ENCODE data around the gene GSC.
A peak's percentile ranks its signal among the peaks of the same experiment; 100 is the strongest.

The GSC gene

DNA sequence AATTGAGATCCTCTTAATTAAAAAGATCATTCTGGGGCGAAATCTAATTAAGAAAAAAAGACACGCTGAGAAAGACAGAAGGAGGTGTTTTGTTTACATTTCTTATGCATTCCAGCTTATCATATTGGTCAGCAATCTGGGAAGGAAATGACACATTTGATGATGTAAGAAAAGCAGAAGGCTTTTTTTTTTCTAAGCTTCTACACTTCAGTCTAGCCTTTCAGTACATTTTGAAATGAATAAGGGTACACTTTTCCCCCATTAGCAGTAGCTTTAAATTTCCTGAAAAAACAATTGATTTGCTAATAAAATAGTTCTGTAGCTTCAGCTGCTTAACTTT is 5.9 kb upstream of the GSC start:
- H3K27me3 Mint-ChIP-seq = peaks cover 25% of the 10 kb centered on the region
- H3K27ac Mint-ChIP-seq = no peak overlapping the region
- no peaks in the 10 kb centered on the region for H3K36me3 Mint-ChIP-seq
- no peak for DNase-seq (ENCODE audit: low spot score in 2 of 2)
- H3K4me1 Mint-ChIP-seq = no peaks in the 10 kb centered on the region
- peaks cover 3% of the 10 kb centered on the region for H3K9me3 Mint-ChIP-seq
- ATAC-seq (ENCODE audit: low read depth) = no peak
- H3K4me3 Mint-ChIP-seq = no peak overlapping the region

DNA sequence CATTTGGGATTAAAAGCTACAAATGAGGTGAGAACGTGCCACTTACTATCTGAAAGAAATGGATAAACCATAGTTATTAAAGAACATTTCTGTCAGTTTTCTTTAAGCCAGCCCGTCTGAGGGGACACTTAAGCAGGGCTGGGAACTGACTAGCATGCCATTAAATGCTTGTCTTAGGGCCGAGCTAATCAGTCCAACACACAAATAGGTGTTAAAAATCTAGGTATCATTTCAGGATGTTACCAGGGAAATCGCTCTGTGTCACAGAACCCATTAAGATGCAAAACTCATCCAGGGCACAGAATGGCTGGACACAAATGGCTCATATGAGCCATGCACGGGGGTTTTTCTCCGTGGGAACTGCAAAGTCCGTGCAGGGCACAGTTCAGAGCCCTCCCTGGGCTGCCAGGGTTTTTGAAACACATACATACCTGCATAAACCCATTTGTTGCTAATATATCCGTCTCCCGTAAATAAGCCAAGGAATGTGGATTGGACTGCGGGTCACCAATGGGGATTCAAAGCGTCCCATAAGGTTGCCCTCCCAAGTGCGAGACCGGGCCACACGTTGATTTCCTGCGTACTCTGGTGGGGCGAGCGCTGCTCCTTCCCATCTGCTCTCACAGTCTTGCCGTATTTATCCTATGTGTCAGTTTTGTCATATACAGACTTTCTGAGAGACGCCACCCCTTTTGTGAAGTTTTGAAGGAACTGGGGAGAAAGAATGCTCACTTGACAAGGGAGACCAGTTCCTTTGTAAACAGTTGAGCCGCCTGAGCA is 5.4 kb upstream of the GSC start:
- H3K27ac Mint-ChIP-seq = no peak overlapping the region

DNA sequence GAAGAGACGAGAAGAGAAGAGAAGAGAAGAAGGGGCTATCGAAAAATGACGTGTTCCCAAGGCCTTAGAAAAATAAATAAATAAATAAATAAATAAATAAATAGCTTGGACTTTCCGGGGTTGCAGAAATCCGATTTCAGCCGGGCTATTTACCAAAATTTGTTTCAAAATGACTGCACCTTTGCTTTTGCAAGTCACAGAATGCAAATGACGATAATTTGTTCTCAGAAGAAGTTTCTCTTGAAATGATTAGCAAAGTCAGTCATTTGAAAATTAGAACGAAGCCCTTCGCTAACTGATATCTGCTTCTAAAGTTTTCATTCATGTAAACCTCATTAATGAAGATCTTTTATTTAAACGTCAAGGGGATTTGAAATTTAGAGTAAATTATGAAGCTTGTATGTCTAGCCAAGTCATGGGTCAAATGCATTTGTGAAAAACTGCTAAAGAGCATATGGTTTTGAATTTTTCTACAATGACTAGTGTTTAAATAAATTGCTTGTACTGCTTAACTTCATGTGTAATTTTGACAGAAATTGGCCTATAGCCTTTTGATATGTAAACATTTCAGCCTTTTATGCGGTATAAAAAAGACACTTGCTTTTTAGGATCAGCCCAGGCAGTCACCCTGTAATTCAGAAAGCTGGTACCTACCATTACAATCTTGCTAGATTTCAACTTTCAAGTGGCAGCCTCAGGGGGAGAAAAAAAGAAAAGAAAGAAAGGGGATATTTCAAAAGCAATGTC is 4.6 kb upstream of the GSC start:
- peaks cover 25% of the 10 kb centered on the region for H3K27me3 Mint-ChIP-seq
- H3K36me3 Mint-ChIP-seq = no peaks in the 10 kb centered on the region
- ATAC-seq (ENCODE audit: low read depth) (no peak), DNase-seq (ENCODE audit: low spot score in 2 of 2) (no peak)
- H3K9me3 Mint-ChIP-seq = peaks cover 3% of the 10 kb centered on the region
- no peak overlapping the region for H3K4me3 Mint-ChIP-seq
- no peak overlapping the region for H3K27ac Mint-ChIP-seq
- no peaks in the 10 kb centered on the region for H3K4me1 Mint-ChIP-seq

More for the DNA sequence above, 5.4 kb upstream of the GSC start:
- Mint-ChIP-seq H3K9me3 (peaks cover 3% of the 10 kb centered on the region), H3K27me3 (peaks cover 25% of the 10 kb centered on the region), H3K4me3 (no peak overlapping the region), H3K36me3 (no peaks in the 10 kb centered on the region), H3K4me1 (no peaks in the 10 kb centered on the region)
- ATAC-seq (ENCODE audit: low read depth) = no peak
- no peak for DNase-seq (ENCODE audit: low spot score in 2 of 2)

DNA sequence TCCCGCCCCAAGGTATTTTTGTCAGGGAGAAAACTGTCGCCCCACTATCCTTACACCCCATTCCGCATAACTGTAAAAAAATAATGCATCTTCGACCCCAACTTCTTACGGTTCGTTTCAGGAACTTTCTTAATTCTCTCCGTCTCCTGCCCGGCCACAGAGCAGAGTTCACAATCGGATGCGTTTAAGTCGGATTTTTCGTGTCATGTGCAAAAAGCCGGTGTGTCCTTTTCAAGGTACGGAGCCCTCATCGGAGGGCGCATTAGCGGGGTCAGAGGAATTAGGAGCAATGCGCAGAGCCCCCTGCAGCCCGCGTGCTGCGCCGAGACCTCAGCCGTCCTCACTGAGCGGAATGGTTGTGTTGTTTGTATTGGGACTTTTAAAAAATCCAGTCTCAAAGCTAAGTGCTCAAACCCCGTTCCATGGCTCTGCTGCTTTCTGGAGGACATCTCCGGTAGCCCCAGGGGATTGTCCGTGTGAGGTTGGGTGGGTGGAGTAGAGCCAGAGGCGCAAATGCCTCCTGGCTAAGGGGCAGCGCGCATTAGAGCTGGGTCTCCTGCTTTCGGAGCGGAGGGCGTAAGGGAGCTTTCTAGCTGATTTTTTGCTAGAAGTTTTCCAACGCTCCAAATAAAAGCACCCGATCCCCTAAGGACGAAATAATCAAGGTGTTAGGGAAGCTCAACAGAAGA is 3.9 kb upstream of the GSC start:
- H3K4me3 Mint-ChIP-seq = no peak overlapping the region
- ATAC-seq (ENCODE audit: low read depth) (no peak), DNase-seq (ENCODE audit: low spot score in 2 of 2) (no peak)
- peaks cover 22% of the 10 kb centered on the region for H3K27me3 Mint-ChIP-seq
- no peaks in the 10 kb centered on the region for H3K36me3 Mint-ChIP-seq
- H3K9me3 Mint-ChIP-seq = peaks cover 3% of the 10 kb centered on the region
- H3K4me1 Mint-ChIP-seq = no peaks in the 10 kb centered on the region
- H3K27ac Mint-ChIP-seq = no peak overlapping the region

DNA sequence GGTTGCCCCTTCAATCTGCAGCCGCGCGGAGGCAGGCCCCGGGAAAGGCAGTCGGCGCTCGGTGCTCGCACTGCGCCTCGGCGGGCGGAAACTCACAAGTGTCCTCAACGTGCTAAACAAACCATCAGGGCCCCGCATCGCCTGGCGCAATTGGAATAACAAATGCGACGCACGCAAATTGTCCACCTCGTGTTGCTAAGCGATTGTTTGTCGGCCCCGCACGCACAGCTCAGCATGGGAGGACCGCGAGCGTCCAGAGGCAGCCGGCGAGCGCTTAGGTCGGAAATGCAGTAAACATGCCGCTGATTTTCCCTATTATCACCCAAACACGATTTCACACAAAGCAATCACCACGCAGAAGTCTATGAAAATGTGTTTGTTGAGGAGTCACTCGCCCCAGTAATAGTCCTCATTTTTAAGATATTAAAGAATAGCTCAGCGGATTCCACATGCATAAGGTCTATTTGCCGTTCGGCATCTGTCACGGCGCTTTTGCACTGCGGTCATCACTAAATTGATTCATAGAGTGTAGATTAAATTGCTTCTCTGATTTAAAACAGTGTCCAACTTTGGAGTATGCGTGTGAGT is 3.2 kb upstream of the GSC start:
- H3K27me3 Mint-ChIP-seq = peaks cover 26% of the 10 kb centered on the region
- no peak overlapping the region for H3K27ac Mint-ChIP-seq
- peaks cover 3% of the 10 kb centered on the region for H3K4me1 Mint-ChIP-seq
- H3K4me3 Mint-ChIP-seq = no peak overlapping the region
- H3K36me3 Mint-ChIP-seq = no peaks in the 10 kb centered on the region
- H3K9me3 Mint-ChIP-seq = peaks cover 3% of the 10 kb centered on the region
- ATAC-seq (ENCODE audit: low read depth) (no peak), DNase-seq (ENCODE audit: low spot score in 2 of 2) (no peak)

DNA sequence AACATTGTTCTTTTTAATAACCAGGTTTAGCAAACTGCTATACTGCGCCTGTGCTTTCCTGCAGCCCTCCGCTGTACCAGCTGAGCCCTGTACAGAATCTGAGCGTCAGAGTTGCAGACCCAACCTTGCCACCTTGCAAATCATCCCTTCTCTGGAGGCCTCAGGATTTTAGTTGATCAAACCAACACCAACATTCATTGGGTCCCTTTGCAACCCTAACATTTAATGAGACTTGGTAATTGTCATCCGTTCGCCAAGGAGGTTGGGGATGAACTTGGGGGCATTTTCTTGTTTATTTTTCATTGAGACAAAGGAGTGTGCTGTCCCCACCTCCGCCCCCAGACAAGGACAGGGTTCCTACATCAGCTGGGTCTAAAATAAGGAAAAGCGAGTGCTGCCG is 2.6 kb upstream of the GSC start:
- ATAC-seq (ENCODE audit: low read depth) = no peak
- Mint-ChIP-seq H3K36me3 (no peaks in the 10 kb centered on the region), H3K4me3 (no peak overlapping the region), H3K27ac (no peak overlapping the region), H3K27me3 (peaks cover 28% of the 10 kb centered on the region), H3K9me3 (peaks cover 3% of the 10 kb centered on the region), H3K4me1 (peaks cover 3% of the 10 kb centered on the region)
- DNase-seq (ENCODE audit: low spot score in 2 of 2) = no peak

DNA sequence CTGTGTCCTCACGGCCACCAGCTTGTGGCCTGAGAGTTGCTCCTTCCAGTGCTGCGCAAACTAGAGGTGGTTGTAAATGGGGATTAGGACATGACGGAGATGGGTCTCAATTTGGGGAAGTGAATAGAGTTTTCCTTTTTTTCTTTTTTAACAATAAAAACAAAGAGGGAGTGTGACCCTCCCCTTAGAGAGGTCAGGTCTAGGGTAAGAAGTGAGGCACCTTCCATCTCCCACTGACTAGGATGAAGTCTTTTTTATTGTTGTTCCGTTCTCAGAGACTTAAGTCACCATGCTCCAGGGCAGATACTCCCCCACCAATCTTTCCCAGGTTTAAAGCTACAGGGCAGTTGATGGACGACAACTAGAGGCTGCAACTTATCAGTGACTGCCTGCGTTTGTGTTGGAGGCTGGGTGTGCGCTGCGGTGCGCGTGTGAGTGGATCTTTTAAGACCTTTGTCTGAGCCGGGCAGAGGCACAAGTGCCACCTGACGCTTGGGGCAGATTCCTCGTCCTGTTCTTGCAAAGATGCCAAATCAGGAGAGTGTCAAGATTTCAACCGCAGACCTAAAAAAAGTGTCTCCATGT is 2.1 kb upstream of the GSC start:
- H3K4me3 Mint-ChIP-seq = no peak overlapping the region
- peaks cover 26% of the 10 kb centered on the region for H3K27me3 Mint-ChIP-seq

DNA sequence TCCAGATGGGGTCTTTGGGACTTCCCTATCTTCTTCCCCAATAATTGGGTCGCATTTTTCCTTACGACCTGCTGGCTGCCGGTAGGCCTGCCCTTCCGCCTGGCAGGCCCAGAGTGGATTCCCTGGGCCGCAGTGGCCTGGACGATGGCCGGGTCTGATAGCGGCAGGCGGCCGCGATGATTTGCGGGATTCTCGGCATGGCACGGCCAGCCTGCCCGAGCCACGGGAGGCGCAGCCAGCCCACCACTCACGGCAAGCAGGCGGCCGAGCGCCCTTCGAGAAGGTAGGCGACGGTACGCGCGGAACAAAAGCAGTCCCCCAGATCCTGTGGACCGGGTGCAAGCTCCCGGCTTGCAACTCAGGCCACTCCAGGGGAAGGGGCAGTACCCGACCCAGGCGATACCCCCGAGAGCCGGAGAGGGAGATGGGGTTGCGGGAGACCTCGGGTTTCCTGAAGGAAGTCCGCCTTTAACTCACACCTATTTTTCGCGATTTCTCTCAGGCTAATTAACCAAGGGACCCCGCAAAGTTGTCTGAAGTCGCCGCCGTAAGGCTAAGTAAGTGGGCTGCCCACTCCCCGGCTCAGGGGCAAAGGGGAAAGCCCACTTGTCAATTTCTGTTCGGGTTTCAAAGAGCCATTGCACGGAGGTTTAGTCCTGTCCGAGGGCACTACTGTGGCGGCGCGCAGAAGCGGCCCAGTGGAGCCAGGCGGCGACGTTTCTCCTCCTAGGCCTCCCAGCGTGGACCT is 1.4 kb upstream of the GSC start:
- H3K9me3 Mint-ChIP-seq = peaks cover 3% of the 10 kb centered on the region
- no peaks in the 10 kb centered on the region for H3K36me3 Mint-ChIP-seq
- H3K27ac Mint-ChIP-seq = no peak overlapping the region
- no peak for ATAC-seq (ENCODE audit: low read depth)
- peaks cover 26% of the 10 kb centered on the region for H3K27me3 Mint-ChIP-seq
- H3K4me1 Mint-ChIP-seq = peaks cover 3% of the 10 kb centered on the region
- H3K4me3 Mint-ChIP-seq = no peak overlapping the region
- DNase-seq (ENCODE audit: low spot score in 2 of 2) = no peak

More for the DNA sequence above, 2.1 kb upstream of the GSC start:
- Mint-ChIP-seq H3K4me1 (peaks cover 3% of the 10 kb centered on the region), H3K27ac (no peak overlapping the region), H3K36me3 (no peaks in the 10 kb centered on the region), H3K9me3 (peaks cover 3% of the 10 kb centered on the region)
- ATAC-seq (ENCODE audit: low read depth) (no peak), DNase-seq (ENCODE audit: low spot score in 2 of 2) (no peak)

DNA sequence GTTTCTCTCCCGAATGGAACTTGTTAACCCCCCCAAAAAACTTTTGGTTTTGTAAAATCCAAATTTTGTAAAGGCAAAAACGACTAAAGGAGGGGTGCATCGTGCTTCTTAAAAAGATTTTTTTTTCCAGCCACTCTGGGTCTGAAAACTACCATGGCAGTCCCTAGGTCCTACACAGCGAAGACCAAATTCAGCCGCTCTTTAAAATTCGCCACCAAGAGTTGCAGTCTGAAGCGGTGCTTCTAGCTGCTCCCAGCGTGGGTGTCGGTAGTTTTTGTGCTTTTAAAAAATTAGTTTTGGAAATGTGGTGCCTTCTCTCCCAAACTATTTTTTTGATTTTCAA is 873 bp upstream of the GSC start:
- no peaks in the 10 kb centered on the region for H3K36me3 Mint-ChIP-seq
- peaks cover 3% of the 10 kb centered on the region for H3K9me3 Mint-ChIP-seq
- no peak for DNase-seq (ENCODE audit: low spot score in 2 of 2)
- ATAC-seq (ENCODE audit: low read depth) = no peak
- peaks cover 3% of the 10 kb centered on the region for H3K4me1 Mint-ChIP-seq
- no peak overlapping the region for H3K4me3 Mint-ChIP-seq
- no peak overlapping the region for H3K27ac Mint-ChIP-seq
- H3K27me3 Mint-ChIP-seq = peaks cover 23% of the 10 kb centered on the region

DNA sequence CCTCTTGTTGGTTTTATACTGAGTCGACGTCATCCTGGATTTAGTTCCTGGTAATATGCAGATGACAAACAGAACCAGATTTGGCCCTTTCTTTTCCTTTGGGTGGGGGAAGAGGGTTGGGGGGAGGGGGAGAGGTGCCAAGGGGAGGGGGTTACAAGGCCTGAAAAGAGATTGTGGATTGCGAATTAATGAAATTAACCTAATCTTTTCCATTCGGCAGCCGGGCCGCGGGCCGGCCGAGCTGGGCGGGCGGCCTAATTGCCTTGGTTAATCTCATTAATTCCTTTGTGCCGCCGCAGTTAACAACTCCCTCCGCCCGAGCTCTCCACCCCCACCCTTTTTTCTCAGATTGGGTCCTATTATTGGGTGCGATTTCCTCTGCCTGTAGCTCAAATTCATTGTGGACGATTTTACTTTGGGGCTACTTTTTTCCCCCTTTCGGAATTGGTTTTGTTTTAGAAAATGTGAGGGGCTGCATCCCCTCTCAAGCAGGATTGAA is 387 bp upstream of the GSC start:
- DNase-seq (ENCODE audit: low spot score in 2 of 2) = no peak
- Mint-ChIP-seq H3K27ac (no peak overlapping the region), H3K4me1 (peaks cover 3% of the 10 kb centered on the region), H3K9me3 (peaks cover 3% of the 10 kb centered on the region), H3K36me3 (no peaks in the 10 kb centered on the region), H3K4me3 (peak overlapping the region; percentile 2), H3K27me3 (peaks cover 20% of the 10 kb centered on the region)
- ATAC-seq (ENCODE audit: low read depth) = no peak

DNA sequence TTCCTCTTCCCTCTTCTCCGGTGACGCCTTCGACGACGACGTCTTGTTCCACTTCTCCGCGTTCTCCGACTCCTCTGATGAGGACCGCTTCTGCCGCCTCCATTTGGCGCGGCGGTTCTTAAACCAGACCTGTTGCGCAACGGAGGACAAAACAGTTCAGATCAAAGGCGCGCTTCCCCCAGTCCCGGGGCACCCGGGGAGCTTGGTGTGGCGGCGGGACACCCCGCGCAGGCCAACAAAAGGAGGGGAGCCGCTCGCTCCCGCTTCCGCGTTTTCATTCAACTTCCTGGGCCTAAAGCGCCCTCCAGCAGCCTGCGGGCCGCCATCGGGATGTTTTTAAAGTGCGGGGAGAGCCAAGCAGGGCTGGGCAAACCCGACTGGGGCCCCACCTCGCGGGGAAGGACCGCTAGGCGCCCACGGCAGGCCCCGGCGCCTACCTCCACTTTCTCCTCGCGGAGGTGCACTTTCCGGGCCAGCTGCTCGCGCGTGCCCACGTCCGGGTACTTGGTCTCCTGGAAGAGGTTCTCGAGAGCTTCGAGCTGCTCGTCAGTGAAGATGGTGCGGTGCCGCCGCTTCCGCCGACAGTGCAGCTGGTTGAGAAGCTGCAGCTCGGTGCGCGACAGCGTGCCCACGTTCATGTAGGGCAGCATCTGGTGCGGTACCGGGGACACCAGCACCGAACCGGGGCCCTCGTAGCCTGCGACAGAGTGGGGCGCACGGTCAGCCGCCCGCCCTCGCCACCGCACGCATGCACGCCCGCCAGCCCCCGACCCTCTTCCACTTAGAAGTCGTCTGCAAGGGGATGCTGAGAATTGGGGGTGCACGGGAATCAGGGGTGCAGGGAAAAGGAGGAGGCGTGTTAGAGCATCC is 1.2 kb downstream of the GSC start:
- peaks cover 22% of the 10 kb centered on the region for H3K27me3 Mint-ChIP-seq
- no peaks in the 10 kb centered on the region for H3K9me3 Mint-ChIP-seq
- DNase-seq (ENCODE audit: low spot score in 2 of 2) (no peak), ATAC-seq (ENCODE audit: low read depth) (no peak)
- H3K27ac Mint-ChIP-seq = no peak overlapping the region
- H3K4me3 Mint-ChIP-seq = peak overlapping the region; percentile 67
- H3K36me3 Mint-ChIP-seq = no peaks in the 10 kb centered on the region
- H3K4me1 Mint-ChIP-seq = peaks cover 3% of the 10 kb centered on the region

DNA sequence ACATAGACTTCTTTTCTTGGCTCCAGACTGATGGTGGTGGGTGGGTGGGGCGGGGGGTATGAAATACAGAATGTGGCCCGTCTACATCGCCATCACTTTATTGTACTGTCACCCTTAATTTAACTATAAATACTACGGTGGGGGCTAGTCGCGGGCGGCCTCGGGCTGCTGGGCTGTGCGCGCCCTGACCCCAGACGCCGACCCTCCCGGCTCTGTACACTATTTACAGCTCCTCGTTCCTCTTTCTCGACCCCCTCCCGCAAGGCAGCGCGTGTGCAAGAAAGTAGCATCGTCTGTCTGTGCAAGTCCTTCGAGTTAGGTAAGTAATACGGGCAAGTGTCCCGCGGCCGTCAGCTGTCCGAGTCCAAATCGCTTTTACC is 1.8 kb downstream of the GSC start:
- peaks cover 3% of the 10 kb centered on the region for H3K4me1 Mint-ChIP-seq
- no peaks in the 10 kb centered on the region for H3K36me3 Mint-ChIP-seq
- ATAC-seq (ENCODE audit: low read depth) (no peak), DNase-seq (ENCODE audit: low spot score in 2 of 2) (no peak)
- H3K27ac Mint-ChIP-seq = no peak overlapping the region
- H3K4me3 Mint-ChIP-seq = no peak overlapping the region
- H3K27me3 Mint-ChIP-seq = peaks cover 24% of the 10 kb centered on the region
- H3K9me3 Mint-ChIP-seq = no peaks in the 10 kb centered on the region

All from memory B cell (primary cell).